ENCODE measurements around the gene SYT15.

DNA sequence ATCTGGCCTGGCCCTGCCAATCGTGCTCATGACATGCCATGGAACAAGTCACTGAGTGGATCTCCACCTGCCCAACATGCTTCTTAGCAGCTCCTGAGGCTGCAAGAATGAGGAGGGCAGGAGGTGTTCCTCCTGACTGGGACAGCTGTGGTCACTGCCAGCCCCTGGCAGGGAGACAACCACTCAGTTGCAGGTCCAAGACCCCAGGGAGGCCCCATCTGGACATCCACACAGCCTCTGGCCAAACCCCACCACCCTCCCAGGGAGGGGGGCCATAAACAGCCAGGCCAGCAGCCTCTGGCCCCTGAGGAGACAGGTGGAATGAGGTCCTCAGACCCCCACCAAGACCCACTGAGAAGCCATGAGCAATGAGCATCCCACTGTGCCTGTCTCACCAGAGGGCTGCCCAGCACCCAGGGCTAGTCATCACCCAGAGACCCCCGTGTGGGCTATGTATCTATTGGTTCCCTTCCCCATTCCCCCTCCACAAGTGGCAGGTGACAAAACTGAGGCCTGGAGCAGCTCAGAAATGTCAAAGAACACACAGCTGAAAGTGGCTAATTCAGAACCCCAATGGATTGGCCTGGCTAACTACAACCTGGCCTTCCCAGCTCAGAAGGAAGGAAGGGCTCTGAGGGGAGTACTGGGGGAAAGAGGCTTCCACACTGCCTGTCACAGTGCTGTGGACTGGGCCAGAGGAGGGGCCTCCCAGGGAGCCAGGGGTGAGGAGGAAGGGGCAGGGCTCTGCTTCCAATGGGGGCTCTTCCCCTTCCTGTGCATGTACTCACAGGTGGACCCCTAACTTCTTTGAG, 25.5 kb upstream of the SYT15 start:
- TF ChIP-seq, protein P1, sequence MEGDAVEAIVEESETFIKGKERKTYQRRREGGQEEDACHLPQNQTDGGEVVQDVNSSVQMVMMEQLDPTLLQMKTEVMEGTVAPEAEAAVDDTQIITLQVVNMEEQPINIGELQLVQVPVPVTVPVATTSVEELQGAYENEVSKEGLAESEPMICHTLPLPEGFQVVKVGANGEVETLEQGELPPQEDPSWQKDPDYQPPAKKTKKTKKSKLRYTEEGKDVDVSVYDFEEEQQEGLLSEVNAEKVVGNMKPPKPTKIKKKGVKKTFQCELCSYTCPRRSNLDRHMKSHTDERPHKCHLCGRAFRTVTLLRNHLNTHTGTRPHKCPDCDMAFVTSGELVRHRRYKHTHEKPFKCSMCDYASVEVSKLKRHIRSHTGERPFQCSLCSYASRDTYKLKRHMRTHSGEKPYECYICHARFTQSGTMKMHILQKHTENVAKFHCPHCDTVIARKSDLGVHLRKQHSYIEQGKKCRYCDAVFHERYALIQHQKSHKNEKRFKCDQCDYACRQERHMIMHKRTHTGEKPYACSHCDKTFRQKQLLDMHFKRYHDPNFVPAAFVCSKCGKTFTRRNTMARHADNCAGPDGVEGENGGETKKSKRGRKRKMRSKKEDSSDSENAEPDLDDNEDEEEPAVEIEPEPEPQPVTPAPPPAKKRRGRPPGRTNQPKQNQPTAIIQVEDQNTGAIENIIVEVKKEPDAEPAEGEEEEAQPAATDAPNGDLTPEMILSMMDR (IDR thresholded peaks at IDR 0.05) = no peak
- TF ChIP-seq POLR2A (IDR thresholded peaks at IDR 0.05) (peak in 1 of 2 donors; percentile 12), EP300 (IDR thresholded peaks at IDR 0.05) (no peak)

All from tibial nerve (tissue), 4 donors.